Measurements from ENCODE around the gene MS4A15.

Gene MS4A15

GRCh38 chr11:60767388-60767811, 10.7 kb downstream of the MS4A15 start:
- no peaks in the 10 kb centered on the region for H3K36me3 ChIP-seq (ENCODE audit: control insufficient read depth, insufficient read depth, low read length, severe bottlenecking)
- no peak for DNase-seq (ENCODE audit: low read depth)
- H3K9ac ChIP-seq (ENCODE audit: low read length): no peak overlapping the region
- H3K9me3 ChIP-seq (ENCODE audit: control insufficient read depth, low read length): no peaks in the 10 kb centered on the region
- no peaks in the 10 kb centered on the region for H3K4me1 ChIP-seq (ENCODE audit: control insufficient read depth, insufficient read depth, low read length)
- peaks cover 53% of the 10 kb centered on the region for H3K27me3 ChIP-seq (replicated peaks; ENCODE audit: control insufficient read depth, insufficient read depth, low read length)
- no peak overlapping the region for H3K4me3 ChIP-seq (ENCODE audit: low read length)

DNA sequence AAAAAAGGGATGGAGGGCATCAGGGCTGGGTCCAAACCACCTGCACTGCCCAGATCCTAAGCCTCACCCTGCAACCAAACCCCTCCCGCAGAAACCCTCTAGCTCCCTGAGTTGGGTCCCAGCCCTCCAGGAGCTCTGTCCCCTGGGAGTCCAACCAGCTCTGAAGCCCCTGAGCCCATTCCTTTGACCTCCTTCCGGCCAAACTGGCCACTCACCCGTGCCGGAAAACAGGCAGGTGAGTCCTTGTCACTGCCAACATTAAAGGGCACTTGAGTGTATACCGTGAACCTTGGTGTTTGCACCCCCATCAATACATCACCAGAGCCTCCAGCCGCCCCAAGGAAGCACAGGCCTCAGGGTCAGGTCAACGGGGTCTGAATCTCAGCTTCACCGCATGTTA, 11.5 kb downstream of the MS4A15 start:
- Histone ChIP-seq H3K27me3 (replicated peaks; ENCODE audit: control insufficient read depth, insufficient read depth, low read length) (peaks cover 51% of the 10 kb centered on the region), H3K4me1 (ENCODE audit: control insufficient read depth, insufficient read depth, low read length) (no peaks in the 10 kb centered on the region)
- no peak for DNase-seq (ENCODE audit: low read depth)

GRCh38 chr11:60769273-60769672, 12.6 kb downstream of the MS4A15 start:
- H3K9me3 ChIP-seq (ENCODE audit: control insufficient read depth, low read length): no peaks in the 10 kb centered on the region
- H3K4me3 ChIP-seq (ENCODE audit: low read length): no peak overlapping the region
- DNase-seq (ENCODE audit: low read depth): no peak

More for the DNA sequence above, 11.5 kb downstream of the MS4A15 start:
- Histone ChIP-seq H3K9ac (ENCODE audit: low read length) (no peak overlapping the region), H3K4me3 (ENCODE audit: low read length) (no peak overlapping the region), H3K9me3 (ENCODE audit: control insufficient read depth, low read length) (no peaks in the 10 kb centered on the region), H3K36me3 (ENCODE audit: control insufficient read depth, insufficient read depth, low read length, severe bottlenecking) (no peaks in the 10 kb centered on the region)

GRCh38 chr11:60769811-60770210, 13.1 kb downstream of the MS4A15 start:
- Histone ChIP-seq H3K4me3 (ENCODE audit: low read length) (no peak overlapping the region), H3K9me3 (ENCODE audit: control insufficient read depth, low read length) (no peaks in the 10 kb centered on the region), H3K36me3 (ENCODE audit: control insufficient read depth, insufficient read depth, low read length, severe bottlenecking) (no peaks in the 10 kb centered on the region), H3K4me1 (ENCODE audit: control insufficient read depth, insufficient read depth, low read length) (no peaks in the 10 kb centered on the region), H3K9ac (ENCODE audit: low read length) (no peak overlapping the region), H3K27me3 (replicated peaks; ENCODE audit: control insufficient read depth, insufficient read depth, low read length) (peaks cover 46% of the 10 kb centered on the region)
- DNase-seq (ENCODE audit: low read depth): no peak

More at GRCh38 chr11:60769273-60769672, 12.6 kb downstream of the MS4A15 start:
- H3K4me1 ChIP-seq (ENCODE audit: control insufficient read depth, insufficient read depth, low read length): no peaks in the 10 kb centered on the region
- H3K9ac ChIP-seq (ENCODE audit: low read length): no peak overlapping the region
- H3K36me3 ChIP-seq (ENCODE audit: control insufficient read depth, insufficient read depth, low read length, severe bottlenecking): no peaks in the 10 kb centered on the region
- peaks cover 48% of the 10 kb centered on the region for H3K27me3 ChIP-seq (replicated peaks; ENCODE audit: control insufficient read depth, insufficient read depth, low read length)

DNA sequence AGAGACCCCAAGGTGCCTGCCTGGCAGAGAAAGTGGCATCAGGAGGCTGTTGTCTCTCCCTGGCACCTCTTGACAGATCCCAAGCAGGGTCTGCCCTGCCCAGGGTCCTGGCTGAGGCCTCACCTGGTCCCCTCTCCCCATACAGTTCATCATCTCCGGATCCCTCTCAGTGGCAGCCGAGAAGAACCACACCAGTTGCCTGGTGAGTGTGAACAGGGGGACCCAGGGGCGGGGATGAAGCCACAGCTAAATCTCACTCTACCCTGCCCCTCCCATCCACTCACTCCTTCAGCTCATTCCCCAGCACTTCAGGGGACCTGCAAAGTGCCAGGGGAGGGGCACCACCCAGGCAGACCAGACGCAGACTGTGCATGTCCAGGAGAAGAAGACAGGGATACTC, 14.5 kb downstream of the MS4A15 start:
- no peaks in the 10 kb centered on the region for H3K36me3 ChIP-seq (ENCODE audit: control insufficient read depth, insufficient read depth, low read length, severe bottlenecking)
- H3K4me1 ChIP-seq (ENCODE audit: control insufficient read depth, insufficient read depth, low read length): peaks cover 5% of the 10 kb centered on the region
- no peak for DNase-seq (ENCODE audit: low read depth)
- H3K4me3 ChIP-seq (ENCODE audit: low read length): no peak overlapping the region
- H3K9me3 ChIP-seq (ENCODE audit: control insufficient read depth, low read length): no peaks in the 10 kb centered on the region
- no peak overlapping the region for H3K9ac ChIP-seq (ENCODE audit: low read length)
- peaks cover 46% of the 10 kb centered on the region for H3K27me3 ChIP-seq (replicated peaks; ENCODE audit: control insufficient read depth, insufficient read depth, low read length)

- Histone ChIP-seq H3K4me3 (ENCODE audit: low read length) (no peak overlapping the region), H3K36me3 (ENCODE audit: control insufficient read depth, insufficient read depth, low read length, severe bottlenecking) (no peaks in the 10 kb centered on the region), H3K27me3 (replicated peaks; ENCODE audit: control insufficient read depth, insufficient read depth, low read length) (peaks cover 38% of the 10 kb centered on the region), H3K4me1 (ENCODE audit: control insufficient read depth, insufficient read depth, low read length) (peaks cover 8% of the 10 kb centered on the region), H3K9ac (ENCODE audit: low read length) (no peak overlapping the region), H3K9me3 (ENCODE audit: control insufficient read depth, low read length) (no peaks in the 10 kb centered on the region)
- DNase-seq (ENCODE audit: low read depth): no peak
These were observed 15.3 kb downstream of the MS4A15 start for GRCh38 chr11:60771879-60772525.

- Histone ChIP-seq H3K27me3 (replicated peaks; ENCODE audit: control insufficient read depth, insufficient read depth, low read length) (peaks cover 36% of the 10 kb centered on the region), H3K9ac (ENCODE audit: low read length) (no peak overlapping the region)
- no peak for DNase-seq (ENCODE audit: low read depth)
These were observed 16.0 kb downstream of the MS4A15 start for GRCh38 chr11:60772666-60773065.

DNA sequence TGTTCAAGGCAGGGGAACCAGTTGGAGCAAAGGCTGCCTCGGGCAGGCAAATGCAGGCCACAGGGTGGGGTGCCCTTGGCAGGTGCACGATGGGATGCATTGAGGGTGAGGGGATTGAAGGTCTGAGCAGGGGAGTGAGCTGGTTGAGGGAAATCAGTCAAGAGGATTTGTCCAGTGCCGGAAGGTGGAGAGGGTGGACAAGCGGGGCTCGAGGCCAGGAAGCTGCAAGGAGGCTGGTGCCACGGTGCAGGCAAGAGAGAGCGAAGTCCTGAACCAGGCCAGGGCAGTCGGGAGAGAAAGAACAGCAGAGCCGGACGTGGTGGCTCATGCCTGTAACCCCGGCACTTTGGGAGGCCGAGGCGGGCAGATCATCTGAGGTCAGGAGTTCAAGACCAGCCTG, 18.1 kb downstream of the MS4A15 start:
- no peak for DNase-seq (ENCODE audit: low read depth)
- no peak overlapping the region for H3K9ac ChIP-seq (ENCODE audit: low read length)
- no peak overlapping the region for H3K4me3 ChIP-seq (ENCODE audit: low read length)
- H3K27me3 ChIP-seq (replicated peaks; ENCODE audit: control insufficient read depth, insufficient read depth, low read length): peaks cover 25% of the 10 kb centered on the region
- H3K9me3 ChIP-seq (ENCODE audit: control insufficient read depth, low read length): no peaks in the 10 kb centered on the region
- peaks cover 17% of the 10 kb centered on the region for H3K4me1 ChIP-seq (ENCODE audit: control insufficient read depth, insufficient read depth, low read length)
- H3K36me3 ChIP-seq (ENCODE audit: control insufficient read depth, insufficient read depth, low read length, severe bottlenecking): no peaks in the 10 kb centered on the region

More at GRCh38 chr11:60772666-60773065, 16.0 kb downstream of the MS4A15 start:
- Histone ChIP-seq H3K4me3 (ENCODE audit: low read length) (no peak overlapping the region), H3K9me3 (ENCODE audit: control insufficient read depth, low read length) (no peaks in the 10 kb centered on the region), H3K36me3 (ENCODE audit: control insufficient read depth, insufficient read depth, low read length, severe bottlenecking) (no peaks in the 10 kb centered on the region), H3K4me1 (ENCODE audit: control insufficient read depth, insufficient read depth, low read length) (peaks cover 15% of the 10 kb centered on the region)

- peaks cover 4% of the 10 kb centered on the region for H3K9me3 ChIP-seq (ENCODE audit: control insufficient read depth, low read length)
- peaks cover 28% of the 10 kb centered on the region for H3K27me3 ChIP-seq (replicated peaks; ENCODE audit: control insufficient read depth, insufficient read depth, low read length)
- H3K4me1 ChIP-seq (ENCODE audit: control insufficient read depth, insufficient read depth, low read length): peaks cover 17% of the 10 kb centered on the region
- H3K36me3 ChIP-seq (ENCODE audit: control insufficient read depth, insufficient read depth, low read length, severe bottlenecking): no peaks in the 10 kb centered on the region
- no peak overlapping the region for H3K9ac ChIP-seq (ENCODE audit: low read length)
- DNase-seq (ENCODE audit: low read depth): peak; percentile 84
- no peak overlapping the region for H3K4me3 ChIP-seq (ENCODE audit: low read length)
These were observed 18.8 kb downstream of the MS4A15 start for GRCh38 chr11:60775420-60775961.

GRCh38 chr11:60776167-60776566, 19.5 kb downstream of the MS4A15 start:
- H3K4me1 ChIP-seq (ENCODE audit: control insufficient read depth, insufficient read depth, low read length): peaks cover 17% of the 10 kb centered on the region
- DNase-seq (ENCODE audit: low read depth): no peak
- no peak overlapping the region for H3K4me3 ChIP-seq (ENCODE audit: low read length)
- H3K9ac ChIP-seq (ENCODE audit: low read length): no peak overlapping the region
- no peaks in the 10 kb centered on the region for H3K36me3 ChIP-seq (ENCODE audit: control insufficient read depth, insufficient read depth, low read length, severe bottlenecking)
- peaks cover 7% of the 10 kb centered on the region for H3K9me3 ChIP-seq (ENCODE audit: control insufficient read depth, low read length)
- peaks cover 26% of the 10 kb centered on the region for H3K27me3 ChIP-seq (replicated peaks; ENCODE audit: control insufficient read depth, insufficient read depth, low read length)

GRCh38 chr11:60777106-60777505, 20.4 kb downstream of the MS4A15 start:
- Histone ChIP-seq H3K4me1 (ENCODE audit: control insufficient read depth, insufficient read depth, low read length) (peaks cover 17% of the 10 kb centered on the region), H3K36me3 (ENCODE audit: control insufficient read depth, insufficient read depth, low read length, severe bottlenecking) (no peaks in the 10 kb centered on the region), H3K4me3 (ENCODE audit: low read length) (peak overlapping the region; percentile 8), H3K9me3 (ENCODE audit: control insufficient read depth, low read length) (peaks cover 7% of the 10 kb centered on the region), H3K27me3 (replicated peaks; ENCODE audit: control insufficient read depth, insufficient read depth, low read length) (peaks cover 29% of the 10 kb centered on the region), H3K9ac (ENCODE audit: low read length) (no peak overlapping the region)
- DNase-seq (ENCODE audit: low read depth): no peak

Measured in adipocyte (in vitro differentiated cells).